Measurements from ENCODE around the gene KTI12.
"Not testable (repeated sequence)": the region's sequence is repeated elsewhere in the genome, so short reads cannot be mapped to it uniquely, and the experiment has no call there.

Gene KTI12, protein sequence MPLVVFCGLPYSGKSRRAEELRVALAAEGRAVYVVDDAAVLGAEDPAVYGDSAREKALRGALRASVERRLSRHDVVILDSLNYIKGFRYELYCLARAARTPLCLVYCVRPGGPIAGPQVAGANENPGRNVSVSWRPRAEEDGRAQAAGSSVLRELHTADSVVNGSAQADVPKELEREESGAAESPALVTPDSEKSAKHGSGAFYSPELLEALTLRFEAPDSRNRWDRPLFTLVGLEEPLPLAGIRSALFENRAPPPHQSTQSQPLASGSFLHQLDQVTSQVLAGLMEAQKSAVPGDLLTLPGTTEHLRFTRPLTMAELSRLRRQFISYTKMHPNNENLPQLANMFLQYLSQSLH

DNA sequence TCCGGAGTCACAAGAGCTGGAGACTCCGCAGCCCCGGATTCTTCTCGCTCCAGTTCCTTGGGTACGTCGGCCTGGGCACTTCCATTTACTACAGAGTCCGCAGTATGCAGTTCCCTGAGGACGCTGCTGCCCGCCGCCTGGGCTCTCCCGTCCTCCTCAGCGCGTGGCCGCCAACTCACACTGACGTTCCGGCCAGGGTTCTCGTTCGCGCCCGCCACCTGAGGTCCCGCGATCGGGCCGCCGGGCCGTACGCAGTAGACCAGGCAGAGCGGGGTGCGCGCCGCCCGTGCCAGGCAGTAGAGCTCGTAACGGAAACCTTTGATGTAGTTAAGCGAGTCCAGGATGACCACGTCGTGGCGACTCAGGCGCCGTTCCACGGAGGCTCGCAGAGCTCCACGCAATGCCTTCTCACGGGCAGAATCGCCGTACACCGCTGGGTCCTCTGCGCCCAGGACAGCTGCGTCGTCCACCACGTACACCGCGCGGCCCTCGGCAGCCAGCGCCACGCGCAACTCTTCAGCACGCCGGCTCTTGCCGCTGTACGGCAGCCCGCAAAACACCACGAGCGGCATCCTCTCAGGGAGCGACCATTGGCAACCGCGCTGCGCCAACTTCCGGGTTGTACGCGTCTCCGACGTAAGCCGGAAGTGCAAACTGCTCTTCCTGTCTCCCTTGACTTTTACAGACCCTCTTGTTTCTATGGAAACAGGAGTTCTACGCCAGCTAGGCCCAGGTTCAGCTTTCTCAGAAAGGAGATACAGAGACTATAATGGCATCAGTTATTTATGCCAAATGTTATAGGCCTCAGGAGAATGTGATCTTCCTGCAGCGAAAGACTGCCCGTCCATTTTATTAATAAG, at the start of gene KTI12:
TSS of gene KTI12 (minus strand) at position 621 of the 860 bp plus-strand sequence. CDS start at position 572, 49 bp downstream.
- ChIA-PET POLR2A (ENCODE audit: low non-redundant PET) (no interaction called here), CTCF (interaction anchor here (0.6 kb wide), 1 partner anchor 144 kb away, joined by 3 read pairs; no protein-coding TSS in a partner anchor)
- TF ChIP-seq, protein P1, sequence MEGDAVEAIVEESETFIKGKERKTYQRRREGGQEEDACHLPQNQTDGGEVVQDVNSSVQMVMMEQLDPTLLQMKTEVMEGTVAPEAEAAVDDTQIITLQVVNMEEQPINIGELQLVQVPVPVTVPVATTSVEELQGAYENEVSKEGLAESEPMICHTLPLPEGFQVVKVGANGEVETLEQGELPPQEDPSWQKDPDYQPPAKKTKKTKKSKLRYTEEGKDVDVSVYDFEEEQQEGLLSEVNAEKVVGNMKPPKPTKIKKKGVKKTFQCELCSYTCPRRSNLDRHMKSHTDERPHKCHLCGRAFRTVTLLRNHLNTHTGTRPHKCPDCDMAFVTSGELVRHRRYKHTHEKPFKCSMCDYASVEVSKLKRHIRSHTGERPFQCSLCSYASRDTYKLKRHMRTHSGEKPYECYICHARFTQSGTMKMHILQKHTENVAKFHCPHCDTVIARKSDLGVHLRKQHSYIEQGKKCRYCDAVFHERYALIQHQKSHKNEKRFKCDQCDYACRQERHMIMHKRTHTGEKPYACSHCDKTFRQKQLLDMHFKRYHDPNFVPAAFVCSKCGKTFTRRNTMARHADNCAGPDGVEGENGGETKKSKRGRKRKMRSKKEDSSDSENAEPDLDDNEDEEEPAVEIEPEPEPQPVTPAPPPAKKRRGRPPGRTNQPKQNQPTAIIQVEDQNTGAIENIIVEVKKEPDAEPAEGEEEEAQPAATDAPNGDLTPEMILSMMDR (conservative IDR thresholded peaks at IDR 0.05; ENCODE audit: low read depth): no peak
- peak within 1 kb of the TSS; percentile 83 for H3K27ac ChIP-seq
- peak; percentile 75 for DNase-seq (ENCODE audit: low spot score)

DNA sequence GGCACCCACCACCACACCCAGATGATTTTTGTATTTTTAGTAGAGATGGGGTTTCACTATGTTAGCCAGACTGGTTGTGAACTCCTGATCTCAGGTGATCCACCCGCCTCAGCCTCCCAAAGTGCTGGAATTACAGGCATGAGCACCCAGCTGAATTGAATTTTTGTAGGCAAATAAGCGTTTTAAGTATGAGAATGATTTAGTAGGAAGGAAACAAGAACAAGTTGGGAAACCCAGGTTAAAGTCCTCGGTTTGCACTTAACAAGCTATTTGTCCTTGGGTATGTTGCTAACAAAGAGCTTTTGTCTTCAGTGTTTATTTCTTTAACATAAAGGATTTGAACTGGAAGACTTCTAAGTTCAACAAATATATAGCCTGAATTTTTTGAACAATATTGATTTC, 46.4 kb upstream of the KTI12 start:
- no peak overlapping the region for H3K27ac ChIP-seq
- no peak for DNase-seq (ENCODE audit: low spot score)
- TF ChIP-seq, protein P1 (conservative IDR thresholded peaks at IDR 0.05; ENCODE audit: low read depth): no peak
- ChIA-PET POLR2A (ENCODE audit: low non-redundant PET) (no interaction called here), CTCF (no interaction called here)

DNA sequence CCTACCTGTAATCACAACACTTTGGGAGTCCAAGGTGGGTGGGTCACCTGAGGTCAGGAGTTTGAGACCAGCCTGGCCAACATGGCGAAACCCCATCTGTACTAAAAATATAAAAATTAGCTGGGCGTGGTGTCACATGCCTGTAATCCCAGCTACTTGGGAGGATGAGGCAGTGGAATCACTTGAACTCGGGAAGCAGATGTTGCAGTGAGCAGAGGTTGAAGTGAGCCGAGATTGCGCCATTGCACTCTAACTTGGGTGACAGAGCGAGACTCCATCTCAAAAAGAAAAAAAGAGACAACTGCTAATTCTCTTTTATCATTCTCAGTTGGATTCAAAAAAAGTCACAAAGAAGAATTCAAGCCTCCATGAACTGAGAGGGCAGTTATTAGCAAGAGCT, 43.7 kb upstream of the KTI12 start:
- H3K27ac ChIP-seq; CTCF ChIA-PET; DNase-seq (ENCODE audit: low spot score); POLR2A ChIA-PET (ENCODE audit: low non-redundant PET): not testable (repeated sequence)

DNA sequence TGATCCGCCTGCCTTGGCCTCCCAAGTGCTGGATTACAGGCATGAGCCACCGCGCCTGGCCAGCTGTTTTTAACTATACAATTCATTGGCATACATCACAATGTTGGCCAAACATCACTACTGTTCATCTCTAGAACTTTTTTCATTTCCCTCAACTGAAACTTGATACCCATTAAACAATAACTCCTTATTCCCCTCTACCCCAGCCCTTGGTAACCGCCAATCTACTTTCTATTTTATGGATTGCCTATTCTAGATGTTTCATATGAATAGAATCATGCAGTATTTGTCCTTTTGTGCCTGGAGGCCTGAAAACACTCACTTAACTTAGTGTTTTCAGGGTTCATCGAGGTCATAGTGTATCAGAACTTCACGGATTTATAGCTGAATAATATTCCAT, 38.7 kb upstream of the KTI12 start:
- TF ChIP-seq, protein P1 (conservative IDR thresholded peaks at IDR 0.05; ENCODE audit: low read depth): no peak
- POLR2A ChIA-PET (ENCODE audit: low non-redundant PET): no interaction called here
- CTCF ChIA-PET: interaction anchor here (0.6 to 0.7 kb wide), 3 partner anchors 64 to 633 kb away, joined by 3 to 5 read pairs (median 3); no protein-coding TSS in a partner anchor

DNA sequence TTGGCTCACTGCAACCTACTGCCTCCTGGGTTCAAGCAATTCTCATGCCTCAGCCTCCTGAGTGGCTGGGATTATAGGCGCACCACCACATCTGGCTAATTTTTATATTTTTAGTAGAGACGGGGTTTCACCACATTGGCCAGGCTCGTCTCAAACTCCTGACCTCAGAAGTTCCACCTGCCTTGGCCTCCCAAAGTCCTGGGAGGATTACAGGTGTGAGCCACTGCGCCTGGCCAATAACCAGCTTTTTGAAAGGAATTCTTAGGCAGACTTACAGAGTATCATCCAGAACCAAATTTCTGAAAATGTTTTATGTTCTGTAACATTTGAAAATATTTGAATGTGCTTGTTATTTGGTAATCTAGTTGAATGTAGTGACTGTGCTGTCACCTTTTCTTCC, 37.1 kb upstream of the KTI12 start:
- TF ChIP-seq, protein P1 (conservative IDR thresholded peaks at IDR 0.05; ENCODE audit: low read depth): no peak
- no peak overlapping the region for H3K27ac ChIP-seq
- DNase-seq (ENCODE audit: low spot score): no peak
- CTCF ChIA-PET: interaction anchor here (0.5 to 1.2 kb wide), 3 partner anchors 10 to 695 kb away, joined by 3 read pairs; no protein-coding TSS in a partner anchor
- POLR2A ChIA-PET (ENCODE audit: low non-redundant PET): no interaction called here

More for the DNA sequence above, 38.7 kb upstream of the KTI12 start:
- no peak for DNase-seq (ENCODE audit: low spot score)
- H3K27ac ChIP-seq: no peak overlapping the region

DNA sequence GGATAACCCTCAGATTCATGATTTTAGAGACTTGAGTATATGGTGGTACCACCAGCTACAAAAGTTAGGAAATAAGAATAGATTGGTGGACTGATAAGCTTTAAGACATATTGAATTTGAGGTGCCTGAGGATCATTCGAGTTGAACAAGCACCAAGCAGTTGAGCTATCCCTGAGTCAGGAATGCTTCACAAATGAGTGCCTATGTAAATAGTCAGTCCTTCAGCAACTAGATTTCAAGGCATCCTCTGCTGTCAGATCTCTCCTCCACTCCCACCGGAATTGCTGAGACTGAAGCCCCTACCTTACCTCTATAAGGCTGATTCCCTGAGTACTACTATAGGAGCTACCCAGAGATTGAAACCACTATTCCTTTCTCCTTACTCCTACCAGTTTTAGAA, 29.6 kb upstream of the KTI12 start:
- CTCF ChIA-PET: interaction anchor here (0.6 kb wide), 1 partner anchor 79 kb away, joined by 3 read pairs; no protein-coding TSS in a partner anchor
- H3K27ac ChIP-seq: no peak overlapping the region
- TF ChIP-seq, protein P1 (conservative IDR thresholded peaks at IDR 0.05; ENCODE audit: low read depth): no peak
- POLR2A ChIA-PET (ENCODE audit: low non-redundant PET): no interaction called here
- no peak for DNase-seq (ENCODE audit: low spot score)

Measured in RWPE1 (cell line).